NOMO-1 treated with DMSO at 0.1 percent for 48 hours (cell line): ENCODE results near the gene APEX1.
"Not testable (repeated sequence)": the region's sequence is repeated elsewhere in the genome, so short reads cannot be mapped to it uniquely, and the experiment has no call there.

ENCODE experiments used
- DNase-seq: peaks from one replicate; lab custom pipeline; 2025; ENCODE audit not compliant: unreplicated experiment; lab: John Stamatoyannopoulos, UW

The APEX1 gene

GRCh38 chr14:20435582-20436362, 19.3 kb upstream of the APEX1 start, which contains the start of gene KLHL33:
KLHL33 (minus strand) TSS chr14:20436166; CDS start chr14:20435811, 355 bp downstream.
- no peak for DNase-seq

GRCh38 chr14:20436363-20436755, 18.7 kb upstream of the APEX1 start:
- DNase-seq, result no peak

GRCh38 chr14:20438664-20439063, 16.4 kb upstream of the APEX1 start:
- DNase-seq, result peak; percentile 57

GRCh38 chr14:20440465-20440864, 14.6 kb upstream of the APEX1 start:
- DNase-seq, result no peak

- DNase-seq, result peak; percentile 60
These were observed 14.1 kb upstream of the APEX1 start for GRCh38 chr14:20440882-20441281.

GRCh38 chr14:20441461-20441860, 13.6 kb upstream of the APEX1 start:
- no peak for DNase-seq

- not testable (repeated sequence) for DNase-seq
These were observed 11.4 kb upstream of the APEX1 start for GRCh38 chr14:20443650-20444049.

GRCh38 chr14:20446889-20447288, 8.1 kb upstream of the APEX1 start:
- no peak for DNase-seq

GRCh38 chr14:20452831-20453230, 2.2 kb upstream of the APEX1 start:
- not testable (repeated sequence) for DNase-seq

GRCh38 chr14:20455355-20456300, 602 bp downstream of the APEX1 start:
- DNase-seq, result peak; percentile 82

- peak; percentile 5 for DNase-seq
These were observed 1.9 kb downstream of the APEX1 start for GRCh38 chr14:20456971-20457370.

GRCh38 chr14:20458031-20458789, 3.2 kb downstream of the APEX1 start:
- DNase-seq, result no peak

- peak; percentile 33 for DNase-seq
These were observed 5.6 kb downstream of the APEX1 start for GRCh38 chr14:20460458-20461224.

- DNase-seq, result peak; percentile 100
These were observed 6.5 kb downstream of the APEX1 start, which contains the start of gene PIP4P1 for GRCh38 chr14:20461225-20462141. PIP4P1 (minus strand) TSS chr14:20461434; CDS start chr14:20461325, 109 bp downstream.

GRCh38 chr14:20468764-20469241, 13.8 kb downstream of the APEX1 start:
- DNase-seq, result no peak

- peak; percentile 86 for DNase-seq
These were observed 14.3 kb downstream of the APEX1 start, which contains the start of gene PNP for GRCh38 chr14:20469242-20469889. PNP (plus strand) TSS chr14:20469406; CDS start chr14:20469525, 119 bp downstream.

GRCh38 chr14:20469890-20470602, 15.0 kb downstream of the APEX1 start:
- peak; percentile 92 for DNase-seq

GRCh38 chr14:20470603-20470901, 15.5 kb downstream of the APEX1 start:
- no peak for DNase-seq
